GM19043 (cell line): ENCODE results near the gene CSTPP1.

Source experiments
- ATAC-seq: cut with Tn5 transposase; IDR thresholded peaks from one replicate; pipeline ENCODE4 v1.9.1; 2021; ENCODE audit warnings: low read depth; ENCODE audit not compliant: unreplicated experiment

CSTPP1 gene

DNA sequence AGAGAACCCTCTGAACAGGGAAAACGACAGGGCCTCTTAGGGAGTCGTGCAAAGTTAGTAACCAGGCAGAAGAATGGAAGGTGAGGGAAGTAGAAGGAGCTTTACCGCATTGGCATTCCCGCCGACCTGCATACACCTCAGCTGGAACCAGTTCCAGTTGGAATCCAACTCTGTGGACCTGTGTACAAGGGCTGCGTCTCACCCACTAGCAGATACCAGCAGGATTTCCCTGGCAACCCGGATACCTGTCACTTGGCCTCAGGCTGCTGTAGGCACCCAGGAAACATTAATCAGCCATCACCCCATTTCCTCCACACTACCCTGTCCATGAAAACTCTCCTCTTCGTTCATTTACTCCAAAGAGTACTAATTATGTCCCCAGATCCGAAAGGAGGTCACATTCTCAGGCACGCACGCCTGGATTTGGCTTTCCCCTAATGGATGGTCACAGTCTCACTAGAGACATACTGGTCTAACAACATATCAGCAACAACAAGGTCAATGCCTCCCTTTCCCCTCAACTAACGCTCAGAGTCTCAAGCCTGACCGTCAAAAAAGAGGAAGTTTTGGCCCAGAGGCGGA, 239.3 kb downstream of the CSTPP1 start:
- ATAC-seq = no peak

DNA sequence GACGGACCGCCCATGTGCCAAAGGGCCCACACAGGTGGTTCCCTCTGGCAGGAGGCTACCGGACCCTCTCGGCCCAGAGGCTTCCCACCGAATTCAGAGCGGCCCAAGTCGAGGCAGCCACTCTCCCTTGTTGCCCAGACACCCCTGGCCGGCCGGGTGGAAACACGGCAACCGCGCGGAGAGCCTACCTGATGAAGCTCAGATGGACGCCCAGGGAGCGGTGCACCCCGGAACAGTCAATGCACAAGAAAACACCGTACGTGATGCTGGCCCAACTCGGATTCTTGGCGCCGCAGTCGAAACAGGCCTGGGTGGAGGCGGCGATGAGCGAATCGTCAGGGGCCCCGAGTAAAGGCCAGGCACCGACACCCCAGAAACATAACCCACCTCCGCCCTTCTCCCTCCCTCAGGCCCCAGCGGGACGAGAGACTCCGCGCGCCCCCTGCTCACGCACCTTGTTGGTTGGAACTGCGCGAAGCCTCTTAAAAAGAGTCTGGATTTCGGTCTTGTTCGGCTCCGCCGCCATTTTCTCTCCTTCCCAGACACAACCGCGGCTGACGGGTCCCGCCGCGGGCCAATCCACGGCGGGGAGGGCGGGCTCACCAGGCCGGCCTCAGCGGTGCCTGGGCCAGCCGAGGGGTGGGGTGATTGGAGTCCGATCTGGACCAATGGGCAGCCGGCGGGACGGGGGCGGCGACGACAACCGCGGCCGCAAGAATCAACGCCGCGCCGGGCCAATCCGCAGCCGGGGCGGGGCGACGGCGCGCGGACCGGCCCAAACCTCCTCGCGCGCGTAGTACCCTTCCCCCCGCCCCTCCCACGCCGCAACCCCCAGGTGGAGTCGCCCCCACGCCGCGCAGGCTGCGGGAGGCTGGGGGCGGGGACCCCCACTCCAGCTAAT, 240.0 kb downstream of the CSTPP1 start, which contains the start of gene ARFGAP2:
Gene ARFGAP2 (minus strand): TSS at position 552 of the 901 bp plus-strand sequence. CDS start 26 bp downstream, at position 526.
- peak; percentile 87 for ATAC-seq

DNA sequence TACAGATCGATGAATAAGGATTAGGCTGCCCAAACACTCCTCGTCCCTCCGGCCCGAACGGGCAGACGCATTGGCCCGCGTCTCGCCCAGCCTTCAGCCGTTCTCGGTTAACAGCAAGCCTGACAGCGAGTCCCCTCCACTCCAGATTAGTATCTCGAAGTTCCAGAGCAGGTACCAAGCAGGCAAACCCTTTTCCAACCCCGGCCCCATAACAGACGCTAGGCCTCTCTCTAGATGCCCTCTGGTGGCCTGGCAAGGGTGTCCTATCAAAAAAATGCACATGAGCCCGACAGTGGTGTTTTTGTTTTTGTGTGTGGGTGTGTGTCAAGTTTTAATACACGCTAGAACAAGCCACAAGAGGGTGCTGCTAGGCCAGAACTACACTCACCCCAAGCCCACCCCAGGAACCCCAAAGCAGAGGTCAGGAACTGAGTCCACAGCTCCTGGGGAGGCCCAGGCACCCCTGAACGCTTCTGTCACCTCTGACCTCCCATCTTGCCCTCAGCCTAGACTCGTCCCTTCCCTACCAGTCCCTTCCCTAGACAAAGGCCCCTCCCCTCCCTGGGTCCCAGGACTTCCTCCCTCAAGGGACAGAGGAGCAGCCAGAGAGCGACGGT, 240.8 kb downstream of the CSTPP1 start:
- peak; percentile 38 for ATAC-seq

DNA sequence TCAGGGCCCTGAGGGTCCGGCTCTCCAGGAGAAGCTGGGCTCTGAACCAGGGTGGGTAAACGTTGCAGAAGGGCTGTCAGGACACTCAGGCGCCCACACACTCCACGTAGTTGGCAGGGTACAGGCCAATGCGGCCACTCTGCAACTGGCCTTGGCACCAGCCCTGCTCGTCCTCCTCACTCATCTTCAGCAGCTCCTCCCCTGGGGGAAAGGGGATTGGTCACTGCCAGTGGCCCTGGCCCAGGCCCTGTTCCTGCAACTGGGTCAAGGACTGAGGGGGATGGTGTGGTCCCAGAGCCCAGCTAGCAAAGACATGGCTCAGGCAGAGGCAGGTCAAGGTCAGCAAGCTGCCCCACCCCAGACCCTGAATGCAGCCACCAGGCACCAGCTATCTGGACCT, 241.3 kb downstream of the CSTPP1 start:
- no peak for ATAC-seq

DNA sequence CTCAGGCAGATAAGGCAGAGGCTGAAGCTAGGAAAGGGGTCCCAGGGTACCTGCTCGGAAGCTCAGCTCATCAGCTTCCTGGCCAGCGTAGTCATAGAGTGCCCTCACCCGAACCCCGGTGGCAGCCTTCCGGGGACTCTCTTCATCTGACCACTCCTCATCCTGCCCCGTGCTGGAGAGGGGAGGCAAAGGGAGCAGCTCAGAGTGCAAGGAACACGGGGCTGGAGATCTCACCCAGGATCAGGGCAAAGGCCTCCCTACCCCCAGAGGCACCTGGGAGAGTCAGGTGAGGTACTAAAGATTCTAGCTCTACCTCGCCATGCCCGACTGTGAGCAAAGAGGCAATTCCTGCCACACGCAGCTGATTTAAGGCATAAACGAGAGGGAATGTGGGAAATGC, 241.8 kb downstream of the CSTPP1 start:
- no peak for ATAC-seq

DNA sequence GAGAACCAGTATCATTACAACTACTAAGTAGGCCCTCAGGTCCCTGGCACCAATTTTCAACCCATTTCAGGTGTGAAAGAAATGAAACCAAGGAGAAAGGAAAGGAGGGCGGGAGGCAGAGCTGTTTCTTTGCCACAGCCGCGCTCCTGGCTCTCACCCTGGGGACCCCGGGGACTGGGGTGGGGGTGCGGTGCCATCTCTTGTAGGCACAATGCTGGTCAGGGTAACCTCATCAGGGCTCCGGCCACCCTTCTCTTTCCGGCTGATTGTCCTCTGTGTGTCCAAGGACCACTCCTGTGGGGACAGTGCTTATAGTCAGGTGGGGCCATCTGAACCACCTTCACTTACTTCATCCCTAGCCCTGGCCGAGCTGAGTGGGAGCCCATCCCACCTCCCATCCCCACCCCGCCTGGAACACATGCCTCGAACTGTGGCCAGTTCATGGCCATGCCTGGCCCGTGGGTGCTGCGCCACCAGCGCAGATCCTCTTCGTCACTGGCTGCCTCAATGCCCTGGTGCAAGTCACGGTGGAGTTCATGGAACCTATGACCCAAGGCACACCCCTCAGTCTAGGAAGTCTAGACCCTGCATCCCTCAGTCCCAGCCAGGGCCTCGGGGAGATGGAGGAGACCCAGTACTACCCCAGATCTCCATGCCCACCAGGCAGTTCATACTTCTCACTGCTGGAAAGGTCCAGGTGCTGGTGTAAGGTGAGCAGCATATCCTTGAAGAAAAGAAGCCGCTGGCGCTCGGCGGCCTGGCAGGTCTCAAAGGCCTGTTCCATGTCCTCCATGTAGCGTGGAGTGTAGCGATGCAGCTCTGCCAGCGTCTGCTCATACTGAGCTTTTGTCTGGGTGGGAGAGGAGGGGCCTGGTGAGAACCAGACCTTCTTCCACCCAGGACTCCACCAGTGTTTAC, 242.4 kb downstream of the CSTPP1 start:
- no peak for ATAC-seq

- ATAC-seq = no peak
Observed at GRCh38 chr11:47179655-47179991, 243.1 kb downstream of the CSTPP1 start.

DNA sequence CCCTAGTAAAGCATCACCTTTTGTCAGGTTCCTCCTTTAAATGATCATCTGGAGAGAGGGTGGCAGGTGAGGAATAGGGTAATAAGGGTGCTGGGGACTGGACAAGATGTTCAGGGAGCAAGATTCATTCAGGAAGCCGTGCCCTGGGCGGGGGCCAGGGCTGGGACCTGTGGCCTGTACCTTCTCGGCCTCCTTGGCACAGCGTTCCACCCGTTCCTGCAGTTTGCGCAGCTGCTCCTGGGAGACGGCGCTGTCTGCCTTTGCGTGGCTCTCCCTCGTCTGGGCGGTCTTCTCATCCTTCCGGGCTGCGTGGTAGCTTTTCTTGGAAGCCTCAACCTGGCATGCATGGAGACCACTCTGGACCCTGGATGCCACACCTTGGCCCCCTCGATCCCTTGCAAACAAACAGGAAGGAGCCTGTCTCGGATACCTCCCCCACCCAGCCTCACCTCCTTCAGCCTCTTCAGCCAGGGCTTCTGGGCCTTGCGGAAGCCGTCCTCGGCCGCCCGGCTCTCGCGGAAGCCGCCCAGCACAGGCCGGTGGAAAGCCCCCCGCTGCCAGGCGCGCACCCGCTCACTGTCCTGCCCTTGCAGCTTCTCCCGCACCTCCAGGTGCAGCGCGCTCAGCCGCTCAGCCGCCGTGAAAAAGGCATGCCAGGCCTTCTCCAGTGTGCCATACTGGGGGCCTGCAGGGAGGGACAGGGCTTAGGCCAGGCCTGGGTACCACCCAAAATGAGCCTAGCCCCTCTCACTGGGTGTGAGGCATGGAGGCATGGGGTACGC, 243.6 kb downstream of the CSTPP1 start:
- no peak for ATAC-seq

DNA sequence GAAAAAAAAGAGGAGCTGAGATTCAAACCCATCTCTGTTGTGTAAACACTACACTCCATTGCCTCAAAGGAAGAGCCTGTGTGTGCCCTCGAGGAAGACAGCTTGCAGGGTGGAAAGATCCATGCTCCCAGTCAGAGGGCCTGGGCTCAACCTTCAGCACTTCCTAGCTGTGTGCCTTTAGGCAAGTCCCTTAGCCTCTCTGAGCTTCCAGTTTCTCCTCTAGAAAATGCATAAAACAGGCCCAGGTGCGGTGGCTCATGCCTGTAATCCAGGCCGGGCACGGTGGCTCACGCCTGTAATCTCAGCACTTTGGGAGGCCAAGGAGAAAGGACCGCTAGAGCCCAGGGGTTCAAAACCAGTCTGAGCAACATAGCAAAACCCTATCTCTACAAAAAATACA, 244.7 kb downstream of the CSTPP1 start:
- ATAC-seq = no peak

GRCh38 chr11:47182380-47182779, 245.8 kb downstream of the CSTPP1 start:
- ATAC-seq = no peak

DNA sequence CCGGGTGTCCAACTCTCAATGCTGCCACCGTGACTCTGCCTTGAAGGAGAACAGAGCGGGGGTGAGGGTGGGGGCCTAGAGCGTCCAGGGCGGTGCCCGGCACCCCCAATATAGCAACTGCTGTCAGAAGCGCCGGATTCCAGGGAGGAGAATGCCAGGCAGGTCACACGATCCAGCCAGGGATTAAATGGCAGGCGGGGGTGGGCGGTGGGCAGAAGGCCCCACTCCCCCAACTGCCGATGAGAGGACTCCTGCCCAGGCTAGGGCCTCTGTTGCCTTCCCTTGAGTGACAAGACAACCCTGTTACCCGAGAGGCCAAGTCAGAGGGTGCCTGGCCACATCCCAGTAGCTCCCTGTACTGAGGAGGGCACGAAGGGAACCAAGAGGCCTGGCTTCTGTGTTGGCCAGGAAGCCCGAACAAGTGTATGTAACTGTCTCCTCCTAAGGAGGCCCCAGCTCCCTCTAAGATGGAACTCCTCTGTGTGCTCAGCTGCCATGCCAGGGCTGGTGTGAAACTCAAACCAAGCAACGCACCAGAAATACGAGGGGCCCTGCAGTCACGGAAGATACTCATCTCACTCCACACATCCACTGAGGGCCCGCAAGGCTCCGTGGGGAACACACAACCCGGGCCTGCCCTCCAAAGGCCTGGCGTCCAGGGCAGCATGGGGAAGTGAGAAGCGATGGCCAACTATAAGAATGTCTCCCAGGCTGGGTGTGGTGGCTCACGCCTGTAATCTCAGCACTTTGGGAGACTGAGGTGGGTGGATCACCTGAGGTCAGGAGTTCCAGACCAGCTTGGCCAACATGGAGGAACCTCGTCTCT, 246.7 kb downstream of the CSTPP1 start:
- ATAC-seq = no peak

GRCh38 chr11:47183969-47184368, 247.4 kb downstream of the CSTPP1 start:
- ATAC-seq = no peak

DNA sequence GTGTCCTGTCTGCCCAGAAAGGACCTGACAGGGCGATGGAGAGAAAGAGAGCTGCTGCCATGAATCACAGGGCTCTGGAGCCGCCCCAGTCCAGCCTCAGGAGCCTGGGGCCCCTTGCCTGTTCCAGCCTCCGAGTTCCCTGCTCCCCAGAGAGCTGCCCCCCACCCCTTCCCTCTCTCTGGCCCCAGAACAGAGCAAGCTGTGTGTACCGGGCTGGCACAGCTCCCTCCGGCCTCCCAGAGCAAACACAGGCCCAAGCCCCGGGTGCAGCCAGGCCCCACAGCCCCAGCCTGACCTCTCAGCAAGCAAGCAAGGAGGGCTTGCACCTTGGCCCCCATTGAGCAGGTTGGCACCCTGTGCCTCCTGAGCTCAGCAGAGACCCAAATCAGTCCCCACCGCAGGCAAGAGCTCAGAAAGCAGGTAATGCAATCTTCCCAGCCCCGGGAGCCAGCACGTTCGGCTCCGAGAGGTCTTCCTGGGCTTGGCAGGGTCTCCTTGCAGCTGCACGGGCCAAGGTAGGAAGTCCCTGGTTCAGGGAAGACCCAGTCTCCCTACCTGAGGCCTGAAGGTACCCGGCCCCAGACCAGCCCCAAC, 248.2 kb downstream of the CSTPP1 start:
- no peak for ATAC-seq

DNA sequence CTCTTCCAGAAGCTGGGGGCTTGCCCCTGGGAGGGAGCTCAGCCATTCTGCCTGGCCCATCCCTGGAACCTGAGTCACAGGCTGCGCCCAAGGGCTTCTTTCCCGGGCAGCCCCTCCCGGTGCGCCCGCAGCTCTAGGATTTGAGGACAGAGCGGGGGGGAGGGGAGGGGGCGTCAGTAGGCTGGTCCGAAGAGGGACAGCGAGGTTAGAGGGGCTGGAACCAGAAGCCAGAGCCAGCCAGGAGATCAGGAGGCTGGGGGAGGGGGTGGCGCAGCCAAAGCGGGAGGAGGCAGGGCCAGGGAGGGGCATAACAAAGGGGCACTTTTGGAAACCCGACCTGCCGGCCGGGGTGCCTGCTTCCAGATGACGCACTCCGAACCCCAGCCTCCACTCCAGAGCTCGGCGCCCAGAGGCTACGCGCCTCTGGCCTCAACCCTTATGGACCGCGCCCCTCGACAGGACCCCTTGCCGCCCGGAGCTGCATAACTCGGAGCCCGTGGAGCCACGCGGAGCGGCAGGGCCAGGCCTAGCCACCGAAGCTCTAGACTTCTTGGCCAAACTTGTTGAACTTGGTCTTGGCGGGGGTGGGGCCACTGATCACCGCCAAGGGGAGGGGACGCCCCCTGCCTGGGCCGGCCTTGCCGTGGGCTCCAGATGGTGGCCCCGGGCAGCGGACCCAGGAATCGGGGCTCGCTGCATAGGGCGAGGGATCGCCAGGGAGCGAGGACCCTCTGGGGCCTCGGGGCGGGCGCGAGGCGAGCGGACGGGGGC, 248.9 kb downstream of the CSTPP1 start:
- ATAC-seq = no peak

DNA sequence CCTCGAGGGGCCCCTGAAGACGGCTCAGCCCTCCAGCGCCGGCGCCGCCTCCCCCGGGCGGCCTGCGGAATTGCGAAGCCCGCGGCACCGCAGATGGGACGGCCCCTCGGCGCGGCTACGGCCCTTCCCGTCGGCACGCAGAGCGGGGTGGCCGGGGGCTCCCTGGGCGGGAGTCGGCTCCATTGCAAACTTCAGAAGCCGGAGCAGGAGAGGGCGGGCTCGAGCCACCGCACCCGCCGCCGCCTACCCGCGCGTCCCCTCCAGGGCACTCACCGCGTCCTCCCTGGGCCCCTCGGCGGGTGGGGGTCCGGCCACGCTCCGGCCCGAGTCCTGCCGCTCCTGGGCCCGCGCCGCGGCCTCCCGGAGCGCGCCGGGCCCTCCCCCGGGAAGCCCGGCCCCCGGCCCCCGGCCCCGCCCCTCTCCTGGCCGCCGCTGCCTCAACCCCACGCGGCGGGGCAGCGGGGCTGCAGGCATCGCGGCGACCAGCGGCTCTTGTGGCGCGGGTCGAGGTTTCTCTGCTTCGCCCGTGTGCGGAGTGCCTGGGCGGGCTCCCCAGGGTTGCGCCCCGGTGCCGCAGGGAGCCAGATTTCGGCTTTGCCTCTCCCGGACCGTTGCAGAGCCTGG, 249.6 kb downstream of the CSTPP1 start, which contains the start of gene PACSIN3:
Gene PACSIN3 (minus strand): TSS at position 359 of the 624 bp plus-strand sequence. CDS start 3,707 bp downstream, outside the sequence.
- no peak for ATAC-seq

DNA sequence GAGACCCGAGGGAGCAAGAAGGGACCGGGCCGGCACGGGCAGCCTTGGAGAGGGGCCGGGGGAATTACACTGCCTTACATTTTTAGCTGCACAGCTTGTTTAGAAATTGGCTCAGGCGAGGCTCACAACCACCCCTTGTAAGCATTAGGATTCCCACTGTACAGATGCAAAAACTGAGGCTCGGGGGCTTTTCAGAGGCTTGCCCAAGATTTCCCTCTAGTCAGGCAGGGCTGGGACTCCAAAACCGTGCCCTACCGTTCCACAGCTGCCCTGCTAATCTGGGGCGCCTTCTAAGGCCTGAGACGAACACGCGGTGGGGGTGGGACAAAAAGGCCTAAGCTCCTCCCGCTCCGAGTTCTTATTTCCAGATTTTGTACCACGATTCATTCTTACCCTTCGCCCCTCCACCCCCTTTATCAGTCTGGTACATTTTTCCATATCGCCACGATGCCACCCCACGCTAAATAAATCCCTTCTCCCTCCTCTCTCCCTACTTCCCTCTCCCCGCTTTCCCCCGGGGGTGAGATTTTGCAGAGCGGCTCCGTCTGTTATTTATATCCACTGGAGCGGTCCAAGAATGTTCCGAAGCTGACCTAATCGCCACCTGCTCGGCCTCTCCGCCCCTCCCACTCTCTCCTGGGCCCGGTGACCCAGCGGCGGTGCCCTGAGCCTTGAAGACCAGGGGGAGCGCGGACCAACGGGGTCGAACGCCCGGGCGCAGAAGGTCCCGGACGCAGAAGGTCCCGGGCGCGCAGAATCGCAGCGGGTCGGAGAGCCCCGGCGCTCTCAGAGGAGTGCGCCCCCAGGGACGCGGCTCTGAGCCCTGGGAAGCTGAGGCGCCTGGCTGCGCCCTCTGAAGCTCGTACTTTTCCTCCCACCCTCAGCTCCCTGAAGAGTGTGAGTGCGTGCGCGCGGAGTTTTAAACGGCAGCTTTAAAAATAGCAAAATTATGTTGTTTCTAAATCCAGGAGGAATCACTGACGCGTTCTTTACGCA, 250.4 kb downstream of the CSTPP1 start:
- no peak for ATAC-seq
